Cerebellar cortex (tissue), 1 donor: ENCODE measurements around the gene PDXDC1.
"Not testable (repeated sequence)": the region's sequence is repeated elsewhere in the genome, so short reads cannot be mapped to it uniquely, and the experiment has no call there.

ENCODE experiments used
- DNase-seq: peaks from one replicate; pipeline ENCODE4 v3.0.0-alpha.2; 2015; ENCODE audit warnings: low spot score

PDXDC1 gene

DNA sequence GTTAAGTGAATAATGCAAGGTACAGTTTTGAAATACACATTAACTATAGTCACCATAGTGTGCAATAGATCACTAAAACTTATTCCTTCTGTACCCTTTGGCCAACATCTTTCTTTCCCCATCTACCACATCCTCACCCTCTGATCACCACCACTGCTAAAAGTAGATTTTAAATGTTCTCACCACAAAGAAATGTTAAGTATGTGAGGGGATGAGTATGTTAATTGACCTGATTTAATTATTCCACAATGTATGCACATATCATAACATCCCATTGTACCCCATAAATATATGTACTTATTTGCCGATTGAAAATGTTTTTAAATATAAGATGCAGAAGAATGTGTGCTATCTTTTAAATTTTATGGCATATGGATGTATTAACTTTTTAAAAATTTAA, 188.2 kb downstream of the PDXDC1 start:
- not testable (repeated sequence) for DNase-seq

DNA sequence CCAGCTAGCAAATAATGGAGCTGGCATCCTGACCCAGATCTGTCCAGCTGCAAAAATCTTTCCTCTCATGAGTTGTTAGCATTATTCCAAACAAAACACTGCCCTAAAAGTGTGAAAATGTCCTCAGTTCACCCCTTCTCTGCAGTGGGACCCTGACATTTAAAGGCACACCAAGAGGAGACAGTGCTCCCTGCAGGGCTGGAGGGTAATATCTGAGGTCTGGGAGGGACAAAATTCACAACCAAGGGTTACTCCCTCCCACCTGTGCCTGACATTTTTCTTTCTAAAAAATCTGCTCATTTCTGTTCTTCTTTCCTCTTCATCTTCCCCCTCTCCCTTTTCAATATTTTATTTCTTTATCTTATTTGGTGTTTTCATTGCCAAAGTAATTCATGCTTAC, 191.4 kb downstream of the PDXDC1 start:
- not testable (repeated sequence) for DNase-seq

DNA sequence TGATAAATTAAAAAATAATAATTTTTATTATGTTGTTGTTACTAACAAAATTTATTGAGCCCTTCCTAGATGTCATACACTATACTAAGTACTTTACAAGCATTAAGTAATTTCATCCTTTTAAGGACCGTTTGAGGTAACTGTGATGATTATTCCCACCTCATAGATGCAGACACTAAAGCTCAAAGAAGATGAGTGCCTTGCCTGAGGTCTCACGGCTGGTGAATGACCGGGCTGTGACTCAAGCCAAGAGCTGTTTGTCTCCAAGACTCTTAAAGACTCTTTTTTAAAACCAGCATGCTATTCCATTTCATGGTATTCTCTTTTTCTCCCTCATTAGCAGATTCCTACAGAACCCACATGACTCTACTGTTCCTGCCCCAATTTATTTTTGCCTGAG, 193.5 kb downstream of the PDXDC1 start:
- DNase-seq = not testable (repeated sequence)

DNA sequence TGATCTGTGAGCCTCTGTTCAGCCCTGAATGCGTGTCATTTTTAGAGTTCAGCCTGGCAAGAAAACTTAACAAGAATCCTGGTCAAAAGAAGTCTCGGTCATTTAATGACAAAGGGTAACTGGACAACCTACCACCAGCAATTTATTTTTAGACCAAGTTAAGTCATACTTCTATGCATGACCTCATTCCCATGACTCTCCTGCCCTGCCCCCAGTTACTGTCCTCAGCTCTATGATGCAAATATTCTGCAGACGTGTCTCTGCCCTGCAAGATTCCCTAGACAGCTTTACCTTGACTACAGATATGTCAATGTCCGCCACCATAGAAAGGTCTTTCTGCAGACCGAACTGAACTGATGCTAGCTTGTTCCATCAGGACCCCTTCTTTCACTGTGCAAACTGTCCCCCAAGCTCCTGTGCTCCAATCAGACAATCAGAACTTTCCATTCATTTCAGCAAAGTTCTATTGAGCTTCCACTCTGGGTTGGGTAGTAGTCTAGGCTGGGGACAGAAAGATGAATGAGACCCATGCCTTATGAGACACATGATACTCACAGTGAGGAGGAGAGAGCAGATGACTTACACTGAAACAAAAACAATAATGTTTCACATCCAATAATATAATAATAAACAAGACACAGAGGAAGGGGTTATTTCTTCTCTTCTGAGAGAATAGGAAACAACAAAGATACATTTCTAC, 194.3 kb downstream of the PDXDC1 start:
- DNase-seq = not testable (repeated sequence)

DNA sequence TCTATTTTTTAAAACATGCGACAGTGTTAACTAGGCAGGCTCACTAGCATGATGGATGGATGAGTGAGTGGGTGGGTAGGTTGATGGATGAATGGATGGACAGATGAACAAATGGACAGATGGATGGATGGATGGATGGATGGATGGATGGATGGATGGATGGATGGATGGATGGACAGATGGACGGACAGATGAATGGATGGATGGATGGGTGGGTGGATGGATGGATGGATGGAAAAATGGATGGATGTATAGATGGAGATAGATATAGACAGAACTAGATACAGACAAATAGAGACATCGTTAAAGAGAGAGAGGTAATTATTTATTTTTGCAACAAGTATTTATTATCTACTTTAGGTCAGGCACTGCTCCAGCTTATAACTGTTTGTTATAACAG, 205.1 kb downstream of the PDXDC1 start:
- DNase-seq = not testable (repeated sequence)

DNA sequence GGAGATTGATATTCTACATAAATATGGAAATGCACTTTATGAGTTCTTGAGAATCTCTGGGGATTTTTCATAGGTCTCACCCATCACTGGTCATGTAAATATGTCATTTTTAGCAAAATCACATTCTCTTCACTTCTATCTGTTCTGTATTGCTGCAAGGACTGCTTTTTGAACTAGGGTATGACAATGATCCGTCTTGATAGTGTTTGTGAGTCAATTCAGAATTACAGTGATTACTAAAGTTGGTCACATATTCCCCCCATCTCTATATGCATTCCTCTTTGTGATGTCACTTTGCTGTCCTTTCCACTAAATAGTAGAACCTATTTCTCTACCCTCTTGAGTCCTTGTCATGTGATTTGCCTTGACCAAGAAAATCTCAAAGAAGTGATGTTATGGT, 206.1 kb downstream of the PDXDC1 start:
- not testable (repeated sequence) for DNase-seq

DNA sequence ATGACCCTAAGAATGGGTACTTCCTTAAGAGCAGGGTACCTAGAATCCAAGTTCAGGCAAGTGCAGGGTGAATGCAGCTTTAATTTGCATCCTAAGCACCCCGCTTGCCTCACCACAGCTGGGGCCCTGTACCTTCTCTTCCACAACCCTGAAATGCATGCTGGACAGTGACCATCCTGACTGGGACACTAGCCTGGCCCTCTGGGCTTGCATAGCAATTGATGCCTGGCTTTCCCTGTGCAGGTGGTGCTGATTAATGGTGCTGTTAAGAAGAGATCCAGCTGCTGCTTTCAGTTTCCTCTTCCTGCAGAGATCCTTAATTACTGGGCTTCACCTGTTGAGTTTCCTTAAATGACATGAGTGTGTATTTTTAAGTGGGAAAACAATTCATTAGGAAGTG, 209.2 kb downstream of the PDXDC1 start:
- not testable (repeated sequence) for DNase-seq
